DND-41 (cell line): Measurements from ENCODE around the gene TMEM164.

Source experiments
- ATAC-seq: fragments of 200-7000 bp; cut with Tn5 transposase; 3 replicates; pipeline ENCODE4 v1.9.1; 2021; ENCODE audit warnings: low read depth; ENCODE audit not compliant: insufficient read depth
- DNase-seq: peaks from one replicate; pipeline ENCODE4 v3.0.0-alpha.2; 2020
- H2AFZ ChIP-seq: 2 replicates; pipeline ENCODE4 v1.6.0; 2012; ENCODE audit warnings: low read depth, low read length
- H3K27ac ChIP-seq: 2 replicates; pipeline ENCODE4 v1.5.1; 2012; ENCODE audit warnings: low read length, inconsistent platforms
- H3K27me3 ChIP-seq: fragments of 200-600 bp; sonication (generic); 2 replicates; pipeline ENCODE4 v1.6.0; 2012; ENCODE audit warnings: low read length, mild to moderate bottlenecking, inconsistent platforms; ENCODE audit not compliant: insufficient read depth, poor library complexity
- H3K36me3 ChIP-seq: 2 replicates; pipeline ENCODE4 v1.5.1; 2012; ENCODE audit warnings: low read length, inconsistent platforms; ENCODE audit not compliant: insufficient read depth
- H3K4me1 ChIP-seq: 2 replicates; pipeline ENCODE4 v1.5.1; 2012; ENCODE audit warnings: mild to moderate bottlenecking, low read length; ENCODE audit not compliant: insufficient read depth
- H3K4me2 ChIP-seq: 2 replicates; pipeline ENCODE4 v1.6.0; 2012; ENCODE audit warnings: mild to moderate bottlenecking, moderate library complexity, low read length, inconsistent platforms; ENCODE audit not compliant: insufficient read depth
- H3K4me3 ChIP-seq, 2 experiments: fragments of 200-600 bp in 1 of 2; shearing (Covaris generic) in 1 of 2; 2 replicates each; pipeline ENCODE4 v1.5.1; 2012 to 2016; ENCODE audit warnings: inconsistent platforms in 2 of 2, low read length in 2 of 2, mild to moderate bottlenecking in 2 of 2, low read depth in 1 of 2, moderate library complexity in 1 of 2
- H3K79me2 ChIP-seq: 2 replicates; pipeline ENCODE4 v1.6.0; 2012; ENCODE audit warnings: low read length, inconsistent platforms; ENCODE audit not compliant: insufficient read depth
- H3K9ac ChIP-seq: 2 replicates; pipeline ENCODE4 v1.6.0; 2012; ENCODE audit warnings: low read depth, mild to moderate bottlenecking, inconsistent platforms, low read length, moderate library complexity
- H3K9me3 ChIP-seq: 2 replicates; pipeline ENCODE4 v1.5.1; 2012; ENCODE audit warnings: low read length, moderate library complexity, mild to moderate bottlenecking, inconsistent platforms; ENCODE audit not compliant: insufficient read depth, severe bottlenecking
- H4K20me1 ChIP-seq: 2 replicates; pipeline ENCODE4 v1.6.0; 2012; ENCODE audit warnings: low read length; ENCODE audit not compliant: insufficient read depth
- CTCF ChIP-seq: IDR thresholded peaks from 2 replicates; pipeline ENCODE4 v1.5.1; 2012; ENCODE audit warnings: borderline replicate concordance, low read length, moderate library complexity, mild to moderate bottlenecking; ENCODE audit not compliant: poor library complexity, severe bottlenecking; ENCODE audit errors: extremely low read depth
- EZH2 ChIP-seq: IDR thresholded peaks from 3 replicates; pipeline ENCODE4 v1.6.1; 2012; ENCODE audit warnings: borderline replicate concordance, low read depth, mild to moderate bottlenecking, moderate library complexity, low read length, inconsistent platforms; ENCODE audit not compliant: severe bottlenecking

Gene TMEM164

GRCh38 chrX:110214684-110215083 is 211.8 kb downstream of the TMEM164 start:
- H2AFZ ChIP-seq, result no peak overlapping the region
- H3K4me1 ChIP-seq, result peaks cover 4% of the 10 kb centered on the region; the same call in 1 of the 2 replicates
- H3K9me3 ChIP-seq, result no peaks in the 10 kb centered on the region
- no peak overlapping the region for H3K27ac ChIP-seq
- no peak overlapping the region for H3K4me3 ChIP-seq
- no peaks in the 10 kb centered on the region for H4K20me1 ChIP-seq
- no peaks in the 10 kb centered on the region for H3K27me3 ChIP-seq
- ATAC-seq (no peak), DNase-seq (no peak)
- no peak for TF ChIP-seq CTCF
- TF ChIP-seq EZH2, result no peak
- no peak overlapping the region for H3K9ac ChIP-seq
- no peak overlapping the region for H3K4me2 ChIP-seq
- no peaks in the 10 kb centered on the region for H3K36me3 ChIP-seq
- H3K79me2 ChIP-seq, result no peaks in the 10 kb centered on the region

DNA sequence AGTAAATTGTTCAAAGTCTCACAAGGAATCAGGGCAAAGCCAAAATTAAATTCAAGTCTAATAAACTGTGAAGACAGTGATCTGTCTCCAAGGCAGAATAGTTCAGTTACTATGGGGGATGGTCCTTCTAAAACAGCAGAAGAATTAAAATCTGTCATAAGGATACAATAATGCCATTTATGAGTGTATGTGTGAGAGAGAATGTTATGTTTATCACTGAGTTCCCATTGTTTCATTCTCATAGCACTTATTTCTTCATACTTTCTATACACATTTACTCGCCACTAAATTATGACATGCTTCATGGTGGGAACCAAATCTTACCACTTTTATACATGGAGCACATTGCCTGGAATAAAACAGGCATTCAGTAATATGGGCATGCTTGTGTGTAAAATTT is 212.5 kb downstream of the TMEM164 start:
- no peaks in the 10 kb centered on the region for H4K20me1 ChIP-seq
- ATAC-seq, result no peak
- peaks cover 4% of the 10 kb centered on the region; the same call in 1 of the 2 replicates for H3K4me1 ChIP-seq
- no peak overlapping the region for H3K4me2 ChIP-seq
- no peak overlapping the region for H2AFZ ChIP-seq
- H3K36me3 ChIP-seq, result no peaks in the 10 kb centered on the region
- H3K27ac ChIP-seq, result no peak overlapping the region
- no peak overlapping the region for H3K4me3 ChIP-seq
- no peak for DNase-seq
- no peaks in the 10 kb centered on the region for H3K9me3 ChIP-seq
- H3K27me3 ChIP-seq, result no peaks in the 10 kb centered on the region
- TF ChIP-seq EZH2 (no peak), CTCF (no peak)
- no peaks in the 10 kb centered on the region for H3K79me2 ChIP-seq
- H3K9ac ChIP-seq, result no peak overlapping the region

GRCh38 chrX:110216027-110216426 is 213.1 kb downstream of the TMEM164 start:
- H3K9me3 ChIP-seq, result no peaks in the 10 kb centered on the region
- H3K4me1 ChIP-seq, result peaks cover 4% of the 10 kb centered on the region; the same call in 1 of the 2 replicates
- TF ChIP-seq EZH2 (no peak), CTCF (no peak)
- ATAC-seq (no peak), DNase-seq (no peak)
- H3K4me2 ChIP-seq, result no peak overlapping the region
- H2AFZ ChIP-seq, result no peak overlapping the region
- no peaks in the 10 kb centered on the region for H3K36me3 ChIP-seq
- H3K27ac ChIP-seq, result no peak overlapping the region
- H3K9ac ChIP-seq, result no peak overlapping the region
- H4K20me1 ChIP-seq, result no peaks in the 10 kb centered on the region
- no peak overlapping the region for H3K4me3 ChIP-seq
- no peaks in the 10 kb centered on the region for H3K27me3 ChIP-seq
- H3K79me2 ChIP-seq, result no peaks in the 10 kb centered on the region

GRCh38 chrX:110218591-110218990 is 215.7 kb downstream of the TMEM164 start:
- TF ChIP-seq CTCF, result no peak
- TF ChIP-seq EZH2, result no peak
- Histone ChIP-seq H3K4me2 (no peak overlapping the region), H3K9me3 (no peaks in the 10 kb centered on the region), H2AFZ (no peak overlapping the region), H3K4me3 (no peak overlapping the region), H3K79me2 (no peaks in the 10 kb centered on the region), H3K27me3 (no peaks in the 10 kb centered on the region), H4K20me1 (no peaks in the 10 kb centered on the region), H3K36me3 (no peaks in the 10 kb centered on the region), H3K27ac (no peak overlapping the region), H3K9ac (no peak overlapping the region), H3K4me1 (peaks cover 4% of the 10 kb centered on the region; the same call in 1 of the 2 replicates)
- DNase-seq (no peak), ATAC-seq (no peak)
